Lower leg skin (tissue), 4 donors: Measurements from ENCODE around the gene BBS2. TPM values are rescaled to one million over a fixed set of nuclear protein-coding genes. Genes with fewer than 3 reads are reported as not detected.

Source experiments
- DNase-seq, 2 donors: peaks; one replicate each; pipeline ENCODE4 v3.0.0-alpha.2; 2019; ENCODE audit warnings: low spot score in 2 of 2
- H3K4me3 ChIP-seq: fragments of 200-600 bp; sonication (generic); 2 replicates; pipeline ENCODE4 v1.5.1; 2017; ENCODE audit warnings: mild to moderate bottlenecking, low read depth; ENCODE audit not compliant: poor library complexity, severe bottlenecking
- POLR2A ChIP-seq, 2 donors: fragments of 450-650 bp; IDR thresholded peaks; one replicate each; pipeline ENCODE4 v1.6.1; 2016 to 2017; ENCODE audit warnings: antibody characterized with exemption in 2 of 2, mild to moderate bottlenecking in 1 of 2, moderate library complexity in 1 of 2
- WGBS, 2 donors: methylation state at CpG; one replicate each; pipeline ENCODE4 v1.1.5; 2018; 5-methylcytosine and 5-hydroxymethylcytosine counted together
- intact Hi-C: fragments of 100-400 bp; cut with DNase I; formaldehyde crosslinking; loops from one replicate; pipeline ENCODE4 v1.15.0; 2023; ENCODE audit warnings: low total_unique reads
- total RNA-seq, 4 donors: library from RNA; depleted of rRNA; stranded (reverse); fragments of >200 nt; gene quantifications; one replicate each; pipeline ENCODE4 v1.1.0, GENCODE V29; 2016
- TF ChIP-seq, protein P1 (sequence below), 3 donors: fragments of 450-650 bp; IDR thresholded peaks; one replicate each; pipeline ENCODE4 v1.5.1; 2016; ENCODE audit warnings: antibody characterized with exemption in 3 of 3, mild to moderate bottlenecking in 3 of 3, moderate library complexity in 2 of 3

The BBS2 gene
- total RNA-seq, 4 donors from 2014 or later: 76.6 to 106 (median 92.4) TPM

DNA sequence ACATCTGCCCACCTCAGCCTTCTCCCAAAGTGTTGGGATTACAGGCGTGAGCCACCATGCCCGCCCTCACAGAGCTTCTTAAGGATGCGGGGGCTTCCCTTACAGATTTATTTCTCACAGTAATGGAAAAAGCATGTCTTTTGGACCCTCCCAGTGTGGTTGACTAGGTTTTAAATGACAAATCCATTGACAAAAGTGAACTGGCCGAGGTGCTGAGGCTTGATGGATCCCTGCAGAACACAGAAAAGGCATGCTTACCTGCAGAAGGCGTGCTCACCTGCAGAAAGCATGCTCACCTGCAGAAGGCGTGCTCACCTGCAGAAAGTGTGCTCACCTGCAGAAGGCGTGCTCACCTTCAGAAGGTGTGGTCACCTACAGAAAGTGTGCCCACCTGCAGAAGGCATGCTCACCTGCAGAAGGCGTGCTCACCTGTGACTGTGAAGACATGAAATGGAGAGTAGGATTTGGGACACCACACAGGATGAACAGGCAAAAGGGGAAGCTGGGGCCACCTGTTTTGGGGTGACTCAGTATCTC is 15.1 kb upstream of the BBS2 start:
- DNase-seq: peak in 1 of 2 donors; percentile 26
- WGBS, 2 donors: 75 to 80% methylated on average over 8 of the region's 8 CpGs
- intact Hi-C loops: no loop called here
- H3K4me3 ChIP-seq: no peak overlapping the region
- TF ChIP-seq, protein P1, sequence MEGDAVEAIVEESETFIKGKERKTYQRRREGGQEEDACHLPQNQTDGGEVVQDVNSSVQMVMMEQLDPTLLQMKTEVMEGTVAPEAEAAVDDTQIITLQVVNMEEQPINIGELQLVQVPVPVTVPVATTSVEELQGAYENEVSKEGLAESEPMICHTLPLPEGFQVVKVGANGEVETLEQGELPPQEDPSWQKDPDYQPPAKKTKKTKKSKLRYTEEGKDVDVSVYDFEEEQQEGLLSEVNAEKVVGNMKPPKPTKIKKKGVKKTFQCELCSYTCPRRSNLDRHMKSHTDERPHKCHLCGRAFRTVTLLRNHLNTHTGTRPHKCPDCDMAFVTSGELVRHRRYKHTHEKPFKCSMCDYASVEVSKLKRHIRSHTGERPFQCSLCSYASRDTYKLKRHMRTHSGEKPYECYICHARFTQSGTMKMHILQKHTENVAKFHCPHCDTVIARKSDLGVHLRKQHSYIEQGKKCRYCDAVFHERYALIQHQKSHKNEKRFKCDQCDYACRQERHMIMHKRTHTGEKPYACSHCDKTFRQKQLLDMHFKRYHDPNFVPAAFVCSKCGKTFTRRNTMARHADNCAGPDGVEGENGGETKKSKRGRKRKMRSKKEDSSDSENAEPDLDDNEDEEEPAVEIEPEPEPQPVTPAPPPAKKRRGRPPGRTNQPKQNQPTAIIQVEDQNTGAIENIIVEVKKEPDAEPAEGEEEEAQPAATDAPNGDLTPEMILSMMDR (IDR thresholded peaks at IDR 0.05): no peak
- no peak for TF ChIP-seq POLR2A (IDR thresholded peaks at IDR 0.05)

DNA sequence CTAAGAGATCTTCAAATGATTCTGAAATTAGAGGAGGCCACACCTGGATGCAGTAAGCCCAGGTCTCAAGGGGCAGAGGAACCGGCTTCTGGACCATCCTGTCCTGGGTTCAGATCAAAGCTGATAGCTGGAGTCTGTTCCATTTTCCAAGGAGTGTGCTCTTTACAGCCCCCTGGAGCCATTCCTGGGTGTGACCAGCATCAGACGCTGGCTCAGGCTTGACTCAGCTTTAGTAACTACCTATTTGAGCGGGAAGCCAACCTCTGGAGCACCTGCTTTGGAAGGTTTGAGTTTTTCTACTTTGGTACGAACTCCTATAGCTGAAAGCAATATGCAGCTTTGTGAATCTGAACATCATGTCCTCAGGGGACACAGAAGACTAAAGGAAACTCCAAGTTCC is 12.9 kb upstream of the BBS2 start:
- DNase-seq: peak in 1 of 2 donors; percentile 48
- TF ChIP-seq, protein P1 (IDR thresholded peaks at IDR 0.05): no peak
- TF ChIP-seq POLR2A (IDR thresholded peaks at IDR 0.05): no peak
- no peak overlapping the region for H3K4me3 ChIP-seq
- WGBS, 2 donors: 42 to 49% methylated on average over 4 of the region's 4 CpGs
- intact Hi-C loops: no loop called here

DNA sequence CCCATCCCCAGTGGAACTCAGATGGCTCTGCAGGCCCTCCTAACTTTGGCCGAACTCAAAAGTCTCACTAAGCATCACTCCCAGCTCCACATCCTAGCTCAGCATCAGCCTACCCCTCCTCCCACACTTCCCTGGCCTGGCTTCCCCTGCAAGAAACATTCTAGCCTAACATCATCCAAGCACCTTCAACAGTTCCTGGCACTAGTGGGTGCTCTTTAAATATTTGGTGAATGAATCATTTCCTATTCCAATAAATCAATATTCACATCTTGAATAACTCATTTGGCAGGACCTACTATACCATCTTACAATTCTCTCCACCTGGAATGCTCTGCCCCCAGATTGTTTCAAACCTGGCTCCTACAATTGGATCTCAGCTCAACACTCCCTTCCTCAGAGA is 11.0 kb upstream of the BBS2 start:
- 55 to 64% methylated on average over 1 of the region's 1 CpG for WGBS, 2 donors
- no peak for TF ChIP-seq POLR2A (IDR thresholded peaks at IDR 0.05)
- TF ChIP-seq, protein P1 (IDR thresholded peaks at IDR 0.05): no peak
- no peak overlapping the region for H3K4me3 ChIP-seq
- DNase-seq: no peak
- intact Hi-C loops: no loop called here

DNA sequence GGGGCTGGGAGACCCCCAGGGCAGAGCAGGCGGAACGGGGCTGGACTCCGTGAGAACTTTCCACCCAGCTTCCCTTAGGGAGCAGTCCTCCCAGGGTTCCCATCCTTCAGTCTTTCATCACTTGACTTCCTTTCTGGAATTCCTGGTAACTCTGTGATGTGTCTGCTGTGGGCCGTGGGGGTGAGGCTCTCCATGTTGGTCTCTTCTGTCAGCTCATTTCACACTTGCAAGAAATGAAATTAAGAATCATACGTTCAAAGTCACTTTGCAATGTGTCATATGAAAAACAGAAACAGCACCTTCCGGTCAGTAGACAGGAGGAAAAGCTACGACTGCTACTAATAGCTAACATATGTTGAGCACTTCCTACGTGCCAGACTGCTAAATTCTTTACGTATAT is 5.4 kb upstream of the BBS2 start:
- no peak for TF ChIP-seq POLR2A (IDR thresholded peaks at IDR 0.05)
- TF ChIP-seq, protein P1 (IDR thresholded peaks at IDR 0.05): no peak
- no peak overlapping the region for H3K4me3 ChIP-seq
- WGBS, 2 donors: 59 to 74% methylated on average over 9 of the region's 9 CpGs
- intact Hi-C loops: no loop called here
- no peak for DNase-seq

DNA sequence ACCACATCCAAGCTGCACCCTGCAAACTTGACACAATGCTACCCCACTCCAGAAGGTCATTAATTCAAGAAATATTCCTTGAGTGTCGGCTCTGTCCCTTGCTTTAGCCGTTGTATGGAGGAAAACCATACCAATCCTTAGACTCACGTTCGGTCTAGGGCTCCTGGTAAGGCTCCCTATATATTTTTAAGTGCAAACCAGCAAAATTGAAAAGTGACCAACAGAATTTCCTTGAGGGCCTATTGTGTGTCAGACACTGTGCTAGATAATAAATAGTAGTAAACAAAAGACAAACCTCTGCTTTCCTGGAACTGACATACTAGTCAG is 390 bp upstream of the BBS2 start:
- no peak for TF ChIP-seq POLR2A (IDR thresholded peaks at IDR 0.05)
- TF ChIP-seq, protein P1 (IDR thresholded peaks at IDR 0.05): no peak
- intact Hi-C loops: no loop called here
- no peak overlapping the region for H3K4me3 ChIP-seq
- 13 to 18% methylated on average over 4 of the region's 4 CpGs for WGBS, 2 donors
- DNase-seq: no peak

DNA sequence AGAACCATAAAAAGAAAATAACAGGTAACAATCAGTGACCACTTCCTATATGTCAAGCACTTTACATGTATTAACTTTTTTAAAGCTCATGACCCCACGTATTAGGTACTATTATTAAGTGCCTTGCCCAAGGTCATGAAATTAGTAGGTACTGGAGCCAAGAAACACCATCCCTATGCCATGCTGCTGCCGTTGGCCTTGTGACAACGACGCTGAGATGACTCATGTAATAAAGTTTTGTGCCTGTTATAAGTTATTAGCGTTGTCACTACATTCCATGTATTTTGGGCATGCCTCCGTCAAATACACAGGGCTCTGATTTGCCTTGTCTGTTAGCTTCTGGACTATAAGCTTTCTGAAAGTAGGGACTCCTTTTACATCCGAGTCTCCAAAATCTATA is 1.4 kb downstream of the BBS2 start:
- no peak for DNase-seq
- H3K4me3 ChIP-seq: no peak overlapping the region
- intact Hi-C loops: loop anchor here (10.0 kb wide), 2 partner anchors 86 to 186 kb away; partner anchors contain the start of gene MT2A
- 52 to 53% methylated on average over 7 of the region's 7 CpGs for WGBS, 2 donors
- no peak for TF ChIP-seq POLR2A (IDR thresholded peaks at IDR 0.05)
- TF ChIP-seq, protein P1 (IDR thresholded peaks at IDR 0.05): no peak
